Measurements from ENCODE around the gene PCGF5.
A peak's percentile ranks its signal among the peaks of the same experiment; 100 is the strongest.
"Not testable (repeated sequence)": the region's sequence is repeated elsewhere in the genome, so short reads cannot be mapped to it uniquely, and the experiment has no call there.

Gene PCGF5

GRCh38 chr10:91220194-91220953, at the start of gene PCGF5:
PCGF5 (plus strand) TSS chr10:91220663; CDS start chr10:91222872, 2,209 bp downstream.
- peak; percentile 96 for DNase-seq (ENCODE audit: low spot score)

- no peak for DNase-seq (ENCODE audit: low spot score)
Observed at GRCh38 chr10:91171485-91171884, 49.0 kb upstream of the PCGF5 start.

DNA sequence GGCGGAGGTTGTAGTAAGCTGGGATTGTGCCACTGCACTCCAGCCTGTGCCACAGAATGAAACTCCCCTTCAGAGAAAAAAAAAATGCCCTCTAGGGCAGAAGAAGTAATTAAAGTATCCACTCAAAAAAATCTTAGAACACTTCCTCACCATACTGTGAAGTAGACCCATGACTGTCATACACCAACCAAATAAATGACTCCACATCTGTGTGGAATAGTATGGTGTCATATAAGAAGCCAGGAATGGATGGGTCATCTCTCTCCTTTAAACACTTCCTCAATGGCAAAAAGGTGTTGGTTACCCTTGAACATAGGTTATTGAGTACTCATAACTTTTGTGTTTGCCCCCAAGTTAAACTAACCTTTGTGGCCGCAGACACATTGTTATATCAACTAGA, 48.1 kb upstream of the PCGF5 start:
- DNase-seq (ENCODE audit: low spot score): no peak

- DNase-seq (ENCODE audit: low spot score): peak; percentile 62
Observed at GRCh38 chr10:91185239-91185875, 35.1 kb upstream of the PCGF5 start.

DNA sequence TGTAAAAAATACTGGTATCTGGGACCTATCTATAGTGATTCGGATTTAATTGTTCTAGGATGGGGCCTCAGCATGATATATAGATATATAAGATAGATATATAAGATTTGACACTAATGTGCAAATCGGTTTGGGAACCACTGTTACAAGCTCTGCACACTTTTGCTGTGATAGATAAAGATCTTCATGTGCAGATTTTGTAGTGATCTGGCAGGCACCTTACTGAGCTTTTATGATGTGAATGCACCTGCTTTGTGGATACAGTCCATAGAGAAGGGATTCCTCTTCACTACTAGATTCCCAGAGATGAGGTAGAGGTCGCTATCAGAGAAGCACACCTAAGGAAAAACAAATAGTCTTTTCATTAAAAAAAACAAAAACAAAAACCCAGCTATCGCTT, 33.3 kb upstream of the PCGF5 start:
- DNase-seq (ENCODE audit: low spot score): no peak

- not testable (repeated sequence) for DNase-seq (ENCODE audit: low spot score)
Observed at GRCh38 chr10:91188010-91188409, 32.5 kb upstream of the PCGF5 start.

DNA sequence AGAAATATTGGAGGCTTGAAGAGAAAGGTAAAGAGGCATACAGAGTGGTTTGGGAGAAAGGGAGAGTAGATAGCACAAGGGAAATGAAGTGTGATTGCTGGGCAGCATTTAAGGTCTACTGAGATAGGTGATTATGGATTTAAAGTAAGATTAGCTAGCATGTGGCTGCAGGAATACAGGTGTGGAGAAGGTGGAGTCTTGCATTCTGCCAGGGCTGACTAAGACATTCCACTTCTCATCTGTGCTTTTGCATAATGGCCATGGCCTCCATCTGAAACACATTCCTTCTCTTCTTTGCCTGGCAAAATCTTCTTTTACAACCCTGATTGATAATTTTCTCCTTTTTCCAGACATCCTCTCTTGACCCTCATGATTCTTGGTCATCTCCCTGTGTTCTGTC, 31.6 kb upstream of the PCGF5 start:
- DNase-seq (ENCODE audit: low spot score): no peak

DNA sequence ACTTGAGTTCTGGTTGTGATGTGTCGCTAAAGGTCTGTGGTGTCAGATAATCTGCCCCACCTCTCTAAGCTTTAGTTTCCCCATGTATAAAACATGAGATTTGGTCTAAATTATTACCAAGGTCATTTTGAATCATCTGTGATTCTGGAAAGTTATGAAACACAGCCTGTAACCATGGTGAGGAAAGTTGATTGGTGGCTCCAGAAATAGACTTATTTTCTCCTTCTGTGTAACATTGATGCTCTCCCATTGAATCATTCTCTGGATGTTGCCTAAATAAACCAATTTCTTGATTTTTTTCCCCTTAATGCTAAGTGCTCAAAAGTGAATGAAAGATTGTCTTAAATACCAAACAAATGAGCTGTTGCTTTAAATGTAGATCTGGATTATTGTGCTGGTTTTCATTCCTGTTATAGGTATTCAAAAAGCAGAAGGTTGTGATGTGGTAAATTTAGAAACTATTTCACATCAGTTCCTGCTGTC, 30.0 kb upstream of the PCGF5 start:
- DNase-seq (ENCODE audit: low spot score): peak; percentile 70

DNA sequence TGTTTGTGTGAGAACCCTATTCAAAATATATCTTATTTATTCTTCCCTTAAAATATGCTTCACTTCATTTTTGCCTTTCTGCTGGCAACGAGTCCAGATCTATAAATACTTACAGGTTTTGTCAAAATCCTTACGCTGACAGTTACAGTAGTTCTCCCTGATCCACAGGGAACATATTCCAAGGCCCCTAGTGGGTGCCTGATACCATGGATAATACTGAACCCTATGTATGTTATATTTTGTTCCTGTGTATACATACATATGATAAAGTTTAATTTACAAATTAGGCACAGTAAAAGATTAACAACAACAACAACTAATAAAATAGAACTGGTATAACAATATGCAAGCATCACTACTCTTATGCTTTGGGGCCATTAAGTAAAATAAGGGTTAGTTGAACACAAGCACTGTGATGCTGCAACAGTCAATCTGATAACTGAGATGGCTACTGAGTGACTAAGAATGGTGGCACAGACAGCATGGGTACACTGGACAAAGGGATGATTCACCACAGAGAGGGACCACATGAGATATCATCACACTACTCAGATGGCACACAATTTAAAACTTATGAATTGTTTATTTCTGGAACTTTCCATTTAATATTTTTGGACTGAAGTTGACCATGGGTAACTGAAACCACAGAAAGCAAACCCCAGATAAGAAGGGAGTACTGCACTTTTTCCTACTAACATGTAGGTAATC, 29.4 kb upstream of the PCGF5 start:
- DNase-seq (ENCODE audit: low spot score): peak; percentile 34

- no peak for DNase-seq (ENCODE audit: low spot score)
Observed at GRCh38 chr10:91191584-91191919, 28.9 kb upstream of the PCGF5 start.

DNA sequence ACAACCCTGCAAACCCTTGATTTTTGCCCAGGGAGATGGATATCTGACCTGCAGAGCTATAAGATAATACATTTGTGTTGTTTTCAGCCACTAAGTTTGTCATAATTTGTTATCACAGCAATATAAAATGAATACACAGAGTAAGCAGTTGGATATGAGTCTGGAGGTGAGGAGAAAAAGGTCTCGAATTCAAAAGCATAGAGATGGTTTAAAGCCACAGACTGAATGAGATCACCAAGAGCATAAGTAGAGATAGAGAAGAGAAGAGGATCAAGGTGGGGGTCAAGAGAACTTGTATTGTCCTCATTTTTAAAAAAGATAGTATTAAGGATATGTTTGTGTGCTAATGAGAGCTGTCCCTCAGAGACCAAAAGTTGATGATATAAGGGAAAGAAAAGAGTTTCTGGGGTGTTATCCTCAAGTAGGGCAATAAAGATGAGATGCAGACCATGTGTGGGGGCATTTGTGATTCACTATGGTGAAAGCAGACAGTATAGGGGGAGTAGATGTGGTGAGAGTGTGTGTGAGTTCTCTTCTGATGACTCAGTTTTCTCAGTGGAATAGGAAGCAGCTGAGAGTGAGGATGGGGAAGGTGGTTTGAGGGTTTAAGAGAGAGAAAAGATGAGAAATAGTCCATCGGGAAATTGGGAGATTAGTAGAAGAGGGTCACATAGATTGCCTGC, 25.8 kb upstream of the PCGF5 start:
- DNase-seq (ENCODE audit: low spot score): peak; percentile 66

DNA sequence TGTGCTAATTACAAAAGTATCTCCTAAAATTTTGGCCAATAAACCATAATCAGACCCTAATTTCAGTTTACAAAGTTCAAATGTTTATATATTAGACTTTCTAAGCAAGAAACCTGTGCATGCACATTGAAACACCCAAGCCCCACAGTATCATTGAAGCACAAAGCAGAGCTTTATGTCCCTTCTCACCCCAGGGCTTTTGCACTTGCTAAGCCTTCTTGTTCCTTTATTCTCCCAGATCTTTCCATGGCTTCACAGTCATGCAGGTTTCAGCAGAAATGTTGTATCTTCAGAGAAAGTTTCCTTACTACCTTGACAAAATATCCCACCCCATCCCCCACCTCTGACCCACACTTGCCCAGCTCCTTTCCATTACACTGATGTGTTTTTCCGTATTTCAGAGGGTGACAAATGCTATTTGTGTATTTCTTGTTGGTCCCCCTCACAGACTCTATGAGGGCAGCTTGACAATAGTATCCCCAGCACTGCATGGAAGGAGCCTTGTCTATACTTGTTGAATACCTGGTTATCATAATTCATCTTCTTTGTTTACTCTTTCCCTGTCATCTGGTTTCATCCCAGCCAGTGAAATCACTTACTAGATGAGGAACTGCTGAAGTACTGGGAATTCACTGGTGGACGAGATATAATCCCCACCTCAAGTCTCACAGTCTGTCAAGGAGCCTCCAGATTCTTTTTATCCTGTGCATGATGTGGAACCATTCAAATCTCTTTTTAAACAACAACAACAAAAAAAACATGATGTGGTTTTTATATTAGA, 24.0 kb upstream of the PCGF5 start:
- DNase-seq (ENCODE audit: low spot score): no peak

GRCh38 chr10:91197127-91197526, 23.3 kb upstream of the PCGF5 start:
- DNase-seq (ENCODE audit: low spot score): peak; percentile 37

DNA sequence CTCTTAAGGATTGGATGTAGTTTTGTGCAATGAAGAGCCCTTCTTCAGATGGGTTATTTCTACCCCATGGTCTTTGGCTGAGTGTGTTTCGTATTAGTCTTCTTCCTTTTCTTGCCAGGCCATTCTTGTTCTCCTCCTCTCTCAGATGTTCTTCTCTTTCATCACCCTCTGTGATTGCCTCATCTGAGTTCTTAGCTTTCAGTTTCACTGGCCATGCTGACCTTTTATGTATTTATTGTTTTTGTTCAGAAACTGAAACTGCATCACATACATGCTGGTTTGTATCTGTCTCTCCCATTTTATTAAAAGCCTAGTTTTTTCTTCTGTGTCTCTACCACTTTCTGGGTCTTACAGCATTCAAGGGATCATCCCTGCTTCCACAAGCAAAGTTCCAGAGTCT, 21.7 kb upstream of the PCGF5 start:
- peak; percentile 71 for DNase-seq (ENCODE audit: low spot score)

DNA sequence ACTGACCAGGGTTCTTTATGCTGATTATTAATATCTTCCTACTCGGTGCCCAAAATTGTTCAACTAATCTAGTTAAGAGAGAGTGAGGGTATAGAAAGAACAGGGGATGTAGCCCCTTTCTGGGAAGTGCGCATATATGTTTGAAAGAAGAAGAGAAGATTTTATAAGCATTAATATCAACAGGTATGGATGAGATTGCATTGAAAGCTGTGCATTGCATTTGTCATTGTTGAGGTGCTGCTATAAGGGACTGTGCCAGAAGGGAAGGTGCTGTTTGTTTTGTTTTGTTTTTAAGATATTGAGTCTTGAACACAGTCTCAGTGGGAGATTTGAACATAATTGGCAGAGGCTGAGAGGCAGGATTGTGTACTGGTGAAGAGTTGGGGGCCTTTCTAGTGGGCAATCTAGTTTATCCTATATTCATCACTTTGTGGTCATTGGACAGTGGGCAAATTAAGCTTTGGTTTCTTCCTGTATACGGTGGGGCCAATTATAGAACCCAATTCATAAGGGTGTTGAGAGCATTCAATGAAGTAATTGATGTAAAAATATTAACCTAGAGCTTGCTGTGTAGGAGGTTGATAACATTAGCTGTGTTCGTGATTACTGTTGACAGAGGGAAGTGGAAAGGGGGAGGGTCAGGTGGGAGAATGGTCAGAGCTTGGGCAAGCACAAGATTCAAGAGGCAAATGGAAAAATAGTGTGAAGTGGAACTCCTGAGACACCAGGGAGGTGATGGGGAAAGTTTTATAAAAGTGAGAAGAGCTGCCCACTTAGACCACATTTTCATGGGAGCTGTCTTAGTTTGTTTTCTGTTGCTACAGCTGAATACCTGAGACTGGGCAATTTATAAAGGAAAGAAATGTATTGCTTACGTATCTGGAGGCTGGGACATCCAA, 19.9 kb upstream of the PCGF5 start:
- DNase-seq (ENCODE audit: low spot score): no peak

- no peak for DNase-seq (ENCODE audit: low spot score)
Observed at GRCh38 chr10:91201213-91201996, 19.1 kb upstream of the PCGF5 start.

- no peak for DNase-seq (ENCODE audit: low spot score)
Observed at GRCh38 chr10:91206427-91206826, 14.0 kb upstream of the PCGF5 start.

- DNase-seq (ENCODE audit: low spot score): no peak
Observed at GRCh38 chr10:91206837-91207474, 13.5 kb upstream of the PCGF5 start.

- DNase-seq (ENCODE audit: low spot score): no peak
Observed at GRCh38 chr10:91208642-91209041, 11.8 kb upstream of the PCGF5 start.
